GM23248 (cell line): ENCODE data around the gene ZNF716. TPM values are rescaled to one million over a fixed set of nuclear protein-coding genes. Genes with fewer than 3 reads are reported as not detected.
"Not testable (repeated sequence)": the region's sequence is repeated elsewhere in the genome, so short reads cannot be mapped to it uniquely, and the experiment has no call there.

Experiments
- DNase-seq: peaks from one replicate; pipeline ENCODE4 v3.0.0-alpha.2; 2015
- H2AFZ ChIP-seq: fragments of 200-600 bp; sonication (generic); 2 replicates; pipeline ENCODE4 v1.6.1; 2016; ENCODE audit warnings: antibody characterized with exemption
- H3F3A ChIP-seq: fragments of 200-600 bp; sonication (generic); 2 replicates; pipeline ENCODE4 v1.6.1; 2016; ENCODE audit warnings: mild to moderate bottlenecking, antibody characterized with exemption, mixed run types; ENCODE audit not compliant: insufficient read depth
- H3K27ac ChIP-seq: fragments of 200-600 bp; sonication (generic); 2 replicates; pipeline ENCODE4 v1.5.1; 2016; ENCODE audit warnings: mild to moderate bottlenecking
- H3K27me3 ChIP-seq: fragments of 200-600 bp; sonication (generic); replicated peaks from 2 replicates; pipeline ENCODE4 v1.6.1; 2016; ENCODE audit warnings: mild to moderate bottlenecking; ENCODE audit not compliant: insufficient read depth
- H3K36me3 ChIP-seq: fragments of 200-600 bp; sonication (generic); 2 replicates; pipeline ENCODE4 v1.6.1; 2016; ENCODE audit warnings: low read depth, mild to moderate bottlenecking
- H3K4me1 ChIP-seq: fragments of 200-600 bp; sonication (generic); 2 replicates; pipeline ENCODE4 v1.6.1; 2016; ENCODE audit warnings: mild to moderate bottlenecking; ENCODE audit not compliant: insufficient read depth
- H3K4me2 ChIP-seq: fragments of 200-600 bp; sonication (generic); one replicate; pipeline ENCODE4 v1.6.1; 2016; ENCODE audit warnings: mild to moderate bottlenecking; ENCODE audit not compliant: unreplicated experiment
- H3K4me3 ChIP-seq: fragments of 200-600 bp; sonication (generic); 2 replicates; pipeline ENCODE4 v1.5.1; 2016; ENCODE audit warnings: mild to moderate bottlenecking
- H3K79me2 ChIP-seq: fragments of 200-600 bp; sonication (generic); 2 replicates; pipeline ENCODE4 v1.6.1; 2016; ENCODE audit warnings: mild to moderate bottlenecking; ENCODE audit not compliant: insufficient read depth
- H3K9ac ChIP-seq: fragments of 200-600 bp; sonication (generic); 2 replicates; pipeline ENCODE4 v1.6.1; 2016; ENCODE audit warnings: mild to moderate bottlenecking
- H3K9me2 ChIP-seq: fragments of 200-600 bp; sonication (generic); 2 replicates; pipeline ENCODE4 v1.6.1; 2016; ENCODE audit warnings: mixed run types, mild to moderate bottlenecking, moderate library complexity; ENCODE audit not compliant: insufficient read depth
- H3K9me3 ChIP-seq: fragments of 200-600 bp; sonication (generic); one replicate; pipeline ENCODE4 v1.6.1; 2017; ENCODE audit warnings: low read depth
- H4K20me1 ChIP-seq: fragments of 200-600 bp; sonication (generic); 2 replicates; pipeline ENCODE4 v1.6.0; 2016; ENCODE audit not compliant: insufficient read depth
- EZH2 ChIP-seq: fragments of 200-600 bp; sonication (generic); IDR thresholded peaks from 2 replicates; pipeline ENCODE4 v1.6.1; 2018; ENCODE audit warnings: antibody characterized with exemption, mild to moderate bottlenecking; ENCODE audit not compliant: insufficient read depth, poor library complexity, severe bottlenecking
- EZH2phosphoT487 ChIP-seq: fragments of 200-600 bp; sonication (generic); IDR thresholded peaks from 2 replicates; pipeline ENCODE4 v1.6.1; 2018; ENCODE audit warnings: antibody characterized with exemption, moderate library complexity, mild to moderate bottlenecking, low read depth; ENCODE audit not compliant: insufficient read depth
- WGBS, 2 experiments: methylation state at CpG; one replicate each; pipeline ENCODE4 v1.1.6; 2015 to 2017; ENCODE audit warnings: low lambda C conversion rate in 2 of 2, low coverage in 1 of 2; ENCODE audit errors: missing lambda C conversion rate in 2 of 2; 5-methylcytosine and 5-hydroxymethylcytosine counted together
- in situ Hi-C: fragments of 300-500 bp; cut with MboI; formaldehyde crosslinking; loops from 2 replicates; pipeline ENCODE4 v1.15.0; 2020
- polyA plus RNA-seq: library from polyadenylated mRNA; unstranded; fragments of >200 nt; fragmentation: Nextera tagmentation; extraction: Ambion mirVana; gene quantifications from 2 replicates; pipeline ENCODE4 v1.2.1, GENCODE V29; 2016
- total RNA-seq: library from RNA; depleted of rRNA; stranded (reverse); fragments of >200 nt; shearing (Covaris generic); gene quantifications from 2 replicates; pipeline ENCODE4 v1.2.3, GENCODE V29; 2014

Gene ZNF716
- total and polyA plus RNA-seq, 2 experiments from 2014 or later: not detected

GRCh38 chr7:57443567-57443966 lies 6.4 kb upstream of the ZNF716 start:
- no peaks in the 10 kb centered on the region for H3K4me1 ChIP-seq
- H3K9me2 ChIP-seq: no peaks in the 10 kb centered on the region
- no peak overlapping the region for H3K27ac ChIP-seq
- H2AFZ ChIP-seq: no peak overlapping the region
- H3K27me3 ChIP-seq: no peaks in the 10 kb centered on the region
- TF ChIP-seq EZH2 (no peak), EZH2phosphoT487 (no peak)
- H3K9ac ChIP-seq: no peak overlapping the region
- no peak for DNase-seq
- no peaks in the 10 kb centered on the region for H3F3A ChIP-seq
- no peaks in the 10 kb centered on the region for H3K79me2 ChIP-seq
- no peaks in the 10 kb centered on the region for H3K9me3 ChIP-seq
- H3K36me3 ChIP-seq: no peaks in the 10 kb centered on the region
- no peak overlapping the region for H3K4me3 ChIP-seq
- no peak overlapping the region for H3K4me2 ChIP-seq
- no peaks in the 10 kb centered on the region for H4K20me1 ChIP-seq
- in situ Hi-C loops: no loop called here

GRCh38 chr7:57469186-57469828 lies 19.3 kb downstream of the ZNF716 start:
- H3K79me2 ChIP-seq, H3K27me3 ChIP-seq, H3K4me1 ChIP-seq, H3K4me3 ChIP-seq, H4K20me1 ChIP-seq, in situ Hi-C loops, H3K36me3 ChIP-seq, H2AFZ ChIP-seq, H3K27ac ChIP-seq, H3K9ac ChIP-seq, H3K4me2 ChIP-seq, H3K9me2 ChIP-seq, DNase-seq: not testable (repeated sequence)
- Histone ChIP-seq H3K9me3 (peaks cover 18% of the 10 kb centered on the region), H3F3A (peaks cover 10% of the 10 kb centered on the region)
- WGBS, 2 experiments: 27 to 37% methylated on average over 3 of the region's 3 CpGs

- H3K9me3 ChIP-seq, H3F3A ChIP-seq, H3K9me2 ChIP-seq, H3K4me2 ChIP-seq, H3K4me3 ChIP-seq, H3K27me3 ChIP-seq, H3K9ac ChIP-seq, H2AFZ ChIP-seq, H4K20me1 ChIP-seq, in situ Hi-C loops, H3K27ac ChIP-seq, H3K79me2 ChIP-seq, H3K36me3 ChIP-seq, H3K4me1 ChIP-seq, DNase-seq: not testable (repeated sequence)
Measured at GRCh38 chr7:57480304-57480703, 30.3 kb downstream of the ZNF716 start.

GRCh38 chr7:57485022-57485421 lies 35.0 kb downstream of the ZNF716 start:
- H3K9me2 ChIP-seq, H3K4me1 ChIP-seq, H3K9ac ChIP-seq, H3K4me2 ChIP-seq, DNase-seq, H3K4me3 ChIP-seq, H2AFZ ChIP-seq, H3K79me2 ChIP-seq, H3K36me3 ChIP-seq, H4K20me1 ChIP-seq, H3K27me3 ChIP-seq, H3K27ac ChIP-seq, H3K9me3 ChIP-seq, H3F3A ChIP-seq, in situ Hi-C loops: not testable (repeated sequence)
- WGBS, 2 experiments: 41% methylated on average over 15 to 21 of the region's 21 CpGs

DNA sequence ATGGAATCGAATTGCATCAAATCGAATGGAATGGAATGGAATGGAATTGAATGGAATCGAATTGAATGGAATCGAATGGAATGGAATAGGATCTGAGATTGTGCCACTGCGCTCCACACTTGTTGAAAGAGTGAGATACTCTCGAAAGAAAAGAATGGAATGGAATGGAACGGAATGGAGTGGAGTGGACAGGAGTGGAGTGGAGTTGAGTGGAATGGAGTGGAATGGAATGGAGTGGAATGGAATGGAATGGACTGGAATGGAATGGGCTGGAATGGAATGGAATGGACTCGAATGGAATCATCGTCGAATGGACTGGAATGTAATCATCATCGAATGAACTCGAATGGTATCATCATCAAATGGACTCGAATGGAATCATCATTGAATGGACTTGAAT lies 38.0 kb downstream of the ZNF716 start:
- no peak overlapping the region for H3K27ac ChIP-seq
- no peak overlapping the region for H3K4me3 ChIP-seq
- no peaks in the 10 kb centered on the region for H3K4me1 ChIP-seq
- no peaks in the 10 kb centered on the region for H3K79me2 ChIP-seq
- H3K9me2 ChIP-seq: no peaks in the 10 kb centered on the region
- 34 to 37% methylated on average over 13 of the region's 13 CpGs for WGBS, 2 experiments
- in situ Hi-C loops: no loop called here
- no peak overlapping the region for H3K4me2 ChIP-seq
- H3F3A ChIP-seq: no peaks in the 10 kb centered on the region
- H3K9ac ChIP-seq: no peak overlapping the region
- no peak for DNase-seq
- H3K9me3 ChIP-seq: peaks cover 8% of the 10 kb centered on the region
- H2AFZ ChIP-seq: no peak overlapping the region
- H4K20me1 ChIP-seq: no peaks in the 10 kb centered on the region
- TF ChIP-seq EZH2 (no peak), EZH2phosphoT487 (no peak)
- no peaks in the 10 kb centered on the region for H3K27me3 ChIP-seq
- no peaks in the 10 kb centered on the region for H3K36me3 ChIP-seq

GRCh38 chr7:57495111-57495510 lies 45.1 kb downstream of the ZNF716 start:
- in situ Hi-C loops, H3K9ac ChIP-seq, H3K27me3 ChIP-seq, H3K36me3 ChIP-seq, H3K27ac ChIP-seq, H3K4me1 ChIP-seq, H3K79me2 ChIP-seq, H3K9me2 ChIP-seq, H3F3A ChIP-seq, H3K4me2 ChIP-seq, DNase-seq, H2AFZ ChIP-seq, H4K20me1 ChIP-seq, H3K4me3 ChIP-seq, H3K9me3 ChIP-seq: not testable (repeated sequence)
- 39 to 42% methylated on average over 8 of the region's 8 CpGs for WGBS, 2 experiments
